Measurements from ENCODE around the gene USH2A.

The USH2A gene

GRCh38 chr1:215717677-215718426 lies 705.4 kb downstream of the USH2A start:
- DNase-seq (ENCODE audit: low spot score) = no peak

- no peak for DNase-seq (ENCODE audit: low spot score)
These were observed 712.4 kb downstream of the USH2A start for GRCh38 chr1:215710899-215711225.

DNA sequence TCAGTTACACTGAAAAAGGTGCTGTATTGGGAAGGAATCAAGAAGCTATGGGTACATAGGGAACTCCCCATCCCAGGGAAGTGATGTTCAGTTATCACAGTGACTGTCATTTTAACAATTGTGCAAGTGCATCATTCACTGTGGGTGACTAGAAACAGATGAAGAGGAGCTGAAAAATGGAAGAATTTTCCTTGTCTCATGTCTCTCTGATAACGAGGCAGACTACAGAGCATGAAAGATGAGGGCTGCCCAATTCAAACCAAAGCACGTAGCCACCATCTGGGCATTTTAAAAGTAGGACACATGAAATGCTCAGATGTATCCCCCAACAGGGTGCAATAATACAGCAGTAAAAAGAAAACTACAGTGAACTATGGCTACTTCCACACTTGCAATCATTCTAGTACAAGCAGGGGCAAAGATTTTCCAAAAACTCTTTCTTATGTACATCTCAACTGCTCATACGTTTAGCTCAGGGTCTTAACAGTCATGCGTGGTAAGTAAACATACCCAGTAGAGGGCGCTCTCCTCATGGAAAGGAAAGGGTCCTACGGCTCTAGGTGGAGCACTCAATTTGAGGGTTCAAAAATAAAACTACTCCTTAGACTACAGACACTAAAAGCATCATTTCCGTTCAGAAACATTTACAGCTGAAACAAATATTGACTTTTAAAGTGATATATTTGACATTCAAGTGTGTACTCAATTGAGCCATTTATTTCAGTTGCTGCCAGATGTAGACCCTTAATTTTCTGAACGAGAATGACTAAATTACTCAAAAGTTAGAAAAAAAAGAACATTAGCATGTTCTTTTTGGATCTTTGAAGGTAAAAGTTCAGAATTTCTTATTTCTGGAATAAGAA lies 713.0 kb downstream of the USH2A start:
- DNase-seq (ENCODE audit: low spot score) = peak; percentile 64

- peak; percentile 44 for DNase-seq (ENCODE audit: low spot score)
These were observed 719.0 kb downstream of the USH2A start for GRCh38 chr1:215704089-215704860.

GRCh38 chr1:215682232-215682631 lies 741.0 kb downstream of the USH2A start:
- no peak for DNase-seq (ENCODE audit: low spot score)

DNA sequence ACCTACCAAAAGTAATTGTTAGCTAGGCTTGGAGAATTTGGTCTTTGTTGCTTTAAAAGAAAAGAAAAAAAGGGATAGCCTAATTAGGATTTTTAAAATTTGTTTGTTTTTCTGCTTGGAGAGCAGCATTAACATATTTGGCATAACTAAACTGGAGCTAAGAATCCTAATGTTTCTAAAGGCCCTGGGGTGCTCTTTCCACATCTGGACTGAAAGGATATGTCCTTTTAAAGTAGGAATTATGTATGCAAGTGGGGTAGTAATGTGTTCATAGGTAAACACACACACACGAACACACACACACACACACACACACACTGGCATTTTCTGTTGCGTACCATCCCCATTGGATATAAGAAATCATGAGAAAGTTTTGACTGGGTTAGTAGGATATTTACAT lies 742.2 kb downstream of the USH2A start:
- no peak for DNase-seq (ENCODE audit: low spot score)

DNA sequence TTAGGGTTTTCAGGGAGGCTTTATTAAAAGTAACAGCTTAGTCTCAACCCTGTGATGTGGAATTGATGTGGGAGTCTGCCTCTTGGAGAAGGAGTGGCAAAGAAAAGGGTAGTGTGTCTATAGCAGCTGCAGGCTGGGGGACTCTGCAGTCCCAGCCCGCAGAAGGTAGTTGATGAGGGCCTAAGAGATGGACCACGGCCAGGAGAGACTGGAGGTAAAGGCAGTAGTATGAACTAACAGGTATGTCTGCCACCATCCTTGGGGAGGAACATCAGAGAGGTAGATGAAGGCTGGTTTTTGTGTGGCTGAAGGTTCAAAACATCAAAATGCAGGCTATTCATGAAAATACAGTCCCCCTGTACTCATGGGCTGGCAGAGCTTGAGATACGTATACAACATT lies 744.0 kb downstream of the USH2A start:
- DNase-seq (ENCODE audit: low spot score) = no peak

GRCh38 chr1:215677112-215677511 lies 746.1 kb downstream of the USH2A start:
- no peak for DNase-seq (ENCODE audit: low spot score)

- no peak for DNase-seq (ENCODE audit: low spot score)
These were observed 749.3 kb downstream of the USH2A start for GRCh38 chr1:215673943-215674342.

DNA sequence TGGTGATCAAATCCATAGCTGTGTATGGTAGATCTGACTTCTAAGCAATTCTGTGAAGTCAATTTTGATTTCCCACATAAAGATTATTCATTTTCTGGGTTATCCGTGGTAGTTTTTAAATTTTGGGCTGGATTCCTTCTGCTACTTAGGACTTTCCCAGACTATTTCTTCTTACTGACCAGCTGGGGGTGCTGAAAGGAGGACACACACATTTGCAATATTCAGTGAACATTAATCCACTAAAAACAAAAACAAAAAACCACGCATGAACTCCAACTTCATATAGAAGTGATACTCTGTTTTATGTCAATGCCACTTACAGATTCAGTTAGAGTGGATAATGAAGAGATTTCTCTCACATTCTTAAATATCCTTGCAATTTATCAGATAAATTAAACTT lies 750.8 kb downstream of the USH2A start:
- no peak for DNase-seq (ENCODE audit: low spot score)

DNA sequence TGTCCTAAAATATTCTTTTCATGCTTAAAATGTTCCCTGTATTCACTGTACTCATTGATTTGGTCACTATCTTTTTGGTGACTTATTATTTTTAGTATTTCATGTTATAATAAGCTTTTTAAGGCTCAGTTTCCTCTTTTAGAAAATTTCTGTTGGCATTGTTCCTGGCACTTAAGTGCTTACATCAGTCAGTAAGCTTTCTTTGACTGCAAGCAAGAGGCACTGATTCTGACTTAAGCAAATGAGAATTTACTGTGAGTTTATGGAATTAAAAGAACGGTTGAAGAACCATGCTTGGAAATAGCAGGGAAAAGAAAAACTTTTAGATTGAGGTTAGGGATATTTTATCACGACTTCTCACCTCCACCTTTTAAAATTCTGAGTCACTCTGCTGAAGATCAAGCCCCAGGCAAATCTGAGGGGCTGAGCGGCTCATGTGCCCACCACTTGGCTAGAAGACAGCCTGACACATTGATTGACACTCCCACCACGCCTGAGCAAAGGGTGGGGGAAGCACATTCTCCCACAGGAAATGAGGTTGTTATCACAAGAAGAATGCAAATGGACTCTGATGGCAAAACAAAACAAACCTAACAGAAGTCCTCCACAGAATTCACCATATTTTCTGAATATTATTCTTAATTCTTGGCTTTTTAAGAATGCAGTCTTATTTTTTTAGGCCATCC lies 753.3 kb downstream of the USH2A start:
- no peak for DNase-seq (ENCODE audit: low spot score)

- DNase-seq (ENCODE audit: low spot score) = no peak
These were observed 755.5 kb downstream of the USH2A start for GRCh38 chr1:215667761-215668160.

DNA sequence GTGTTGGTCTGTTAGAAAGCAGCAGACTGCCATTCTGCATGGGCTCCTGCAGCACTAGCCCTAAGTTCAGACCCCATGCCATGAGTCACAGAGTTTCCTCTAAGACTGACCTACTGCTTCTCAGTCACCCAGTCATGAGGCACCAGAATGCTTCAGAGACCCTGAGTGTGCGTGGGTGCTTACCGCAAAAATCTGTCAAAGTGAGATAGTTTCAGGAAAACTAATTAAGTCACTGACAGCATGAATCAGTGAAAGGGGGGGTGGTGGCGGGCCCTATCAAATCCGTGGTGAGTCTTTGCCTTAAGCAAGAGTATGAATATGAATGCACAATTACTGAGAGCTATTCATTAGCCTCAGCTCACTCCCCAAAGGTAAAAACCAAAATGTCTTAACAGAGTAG lies 758.0 kb downstream of the USH2A start:
- peak; percentile 77 for DNase-seq (ENCODE audit: low spot score)

GRCh38 chr1:215661033-215661432 lies 762.2 kb downstream of the USH2A start:
- no peak for DNase-seq (ENCODE audit: low spot score)

- DNase-seq (ENCODE audit: low spot score) = no peak
These were observed 763.0 kb downstream of the USH2A start for GRCh38 chr1:215660259-215660658.

DNA sequence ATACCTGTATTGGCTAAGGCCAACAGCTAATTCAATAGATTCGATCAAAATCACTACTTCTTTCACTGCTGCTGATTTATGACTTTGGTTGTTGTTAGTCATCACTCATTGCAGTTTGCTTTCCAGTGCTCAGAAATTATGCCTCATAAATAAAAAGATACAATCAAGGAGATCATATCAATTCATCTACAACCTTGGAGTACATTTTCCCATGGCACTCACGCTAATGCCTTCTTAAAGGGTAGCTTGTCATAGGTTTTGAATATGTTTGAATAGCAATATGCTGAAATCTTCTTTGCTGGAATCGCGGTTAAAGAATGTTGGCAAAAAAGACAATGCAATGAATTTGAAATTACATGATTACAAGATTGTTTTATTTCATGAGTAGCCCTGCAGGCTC lies 766.2 kb downstream of the USH2A start:
- no peak for DNase-seq (ENCODE audit: low spot score)

GRCh38 chr1:215652371-215652770 lies 770.9 kb downstream of the USH2A start:
- DNase-seq (ENCODE audit: low spot score) = no peak

- DNase-seq (ENCODE audit: low spot score) = no peak
These were observed 771.4 kb downstream of the USH2A start for GRCh38 chr1:215651867-215652266.

- no peak for DNase-seq (ENCODE audit: low spot score)
These were observed 772.6 kb downstream of the USH2A start for GRCh38 chr1:215650446-215651149.

DNA sequence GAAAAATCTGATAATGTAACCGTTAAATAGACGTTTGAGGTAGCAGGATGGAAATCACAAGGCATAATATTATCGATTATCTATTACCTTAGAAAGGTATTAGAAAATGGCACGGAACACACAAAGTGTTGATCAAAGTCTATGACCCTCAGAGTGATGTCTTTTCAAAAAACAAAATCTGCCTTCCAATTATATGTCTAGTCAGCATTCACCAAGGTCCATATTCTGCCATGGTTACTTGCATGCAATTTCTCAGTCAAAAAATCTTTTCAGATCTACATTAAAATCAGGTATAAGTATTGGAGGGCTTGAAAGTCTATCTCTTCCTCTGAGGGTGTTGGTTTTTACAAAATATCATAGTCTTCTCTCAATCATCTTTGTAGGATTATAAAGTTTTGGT lies 774.3 kb downstream of the USH2A start:
- no peak for DNase-seq (ENCODE audit: low spot score)

DNA sequence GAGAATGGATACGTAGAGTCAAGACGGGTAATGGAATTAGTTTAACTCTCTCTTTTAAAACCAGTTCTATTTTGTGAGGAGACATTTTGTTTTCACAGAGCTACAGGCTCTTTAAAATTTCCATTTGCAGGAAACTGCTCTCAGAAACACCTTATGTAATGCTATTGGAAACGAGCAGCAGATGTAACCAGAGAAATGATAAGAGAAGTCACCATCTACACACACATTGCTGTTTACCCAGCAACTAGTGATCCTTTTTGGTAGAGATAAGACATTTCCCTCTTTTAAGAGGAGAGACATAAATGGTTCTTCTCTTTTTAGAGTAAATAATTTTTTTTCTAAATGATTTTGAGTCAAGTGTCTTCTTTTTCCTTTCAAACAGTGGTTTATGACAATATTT lies 775.5 kb downstream of the USH2A start:
- no peak for DNase-seq (ENCODE audit: low spot score)

- DNase-seq (ENCODE audit: low spot score) = no peak
These were observed 777.4 kb downstream of the USH2A start for GRCh38 chr1:215645861-215646260.

Measured in COLO829 (cell line).